Tibial artery (tissue), 4 donors: Measurements from ENCODE around the gene AOAH.

ENCODE experiments used
- DNase-seq, 2 donors: peaks; one replicate each; pipeline ENCODE4 v3.0.0-alpha.2; 2019
- H3K27ac ChIP-seq, 2 donors: fragments of 200-600 bp; sonication (generic) in 1 of 2; 1 replicate in 1 of 2; 2 replicates in 1 of 2; pipeline ENCODE4 v1.5.1; 2018 to 2019; ENCODE audit warnings: mild to moderate bottlenecking in 1 of 2
- H3K27me3 ChIP-seq, 2 donors: fragments of 200-600 bp; sonication (generic) in 1 of 2; one replicate each; pipeline versions ENCODE4 v1.5.1 to v1.6.0; 2016 to 2019
- H3K36me3 ChIP-seq, 3 donors: fragments of 200-600 bp; sonication (generic) in 2 of 3; one replicate each; pipeline ENCODE4 v1.5.1; 2016 to 2019; ENCODE audit warnings: mild to moderate bottlenecking in 2 of 3
- H3K4me1 ChIP-seq, 4 donors: fragments of 200-600 bp; sonication (generic) in 2 of 4; 1 replicate in 3 of 4; 2 replicates in 1 of 4; pipeline ENCODE4 v1.5.1; 2016 to 2019
- H3K4me3 ChIP-seq, 2 donors: fragments of 200-600 bp; sonication (generic) in 1 of 2; 1 replicate in 1 of 2; 2 replicates in 1 of 2; pipeline ENCODE4 v1.5.1; 2018 to 2019; ENCODE audit warnings: mild to moderate bottlenecking in 2 of 2
- H3K9me3 ChIP-seq, 3 donors: fragments of 200-600 bp; sonication (generic) in 1 of 3; one replicate each; pipeline ENCODE4 v1.5.1; 2016 to 2019
- CTCF ChIP-seq, 2 experiments: fragments of 200-600 bp in 1 of 2; fragments of 450-650 bp in 1 of 2; IDR thresholded peaks; one replicate each; pipeline ENCODE4 v1.5.1; 2017 to 2019; ENCODE audit warnings: antibody characterized with exemption in 2 of 2, mild to moderate bottlenecking in 1 of 2, moderate library complexity in 1 of 2
- intact Hi-C: fragments of 100-400 bp; cut with DNase I; formaldehyde crosslinking; loops from one replicate; pipeline ENCODE4 v1.15.0; 2023; ENCODE audit warnings: low total_unique reads

AOAH gene

GRCh38 chr7:36752026-36752711 lies 27.9 kb upstream of the AOAH start:
- TF ChIP-seq CTCF (IDR thresholded peaks at IDR 0.05): no peak
- intact Hi-C loops: no loop called here
- Histone ChIP-seq H3K9me3 (no peaks in the 10 kb centered on the region), H3K27me3 (no peaks in the 10 kb centered on the region), H3K4me3 (no peak overlapping the region), H3K27ac (no peak overlapping the region), H3K36me3 (no peaks in the 10 kb centered on the region), H3K4me1 (no peaks in the 10 kb centered on the region)
- DNase-seq: no peak

GRCh38 chr7:36750451-36750850 lies 26.2 kb upstream of the AOAH start:
- no peak overlapping the region for H3K4me3 ChIP-seq
- H3K4me1 ChIP-seq: no peaks in the 10 kb centered on the region
- no peak for TF ChIP-seq CTCF (IDR thresholded peaks at IDR 0.05)
- no peaks in the 10 kb centered on the region for H3K9me3 ChIP-seq
- no peak overlapping the region for H3K27ac ChIP-seq
- H3K36me3 ChIP-seq: no peaks in the 10 kb centered on the region
- DNase-seq: no peak
- no peaks in the 10 kb centered on the region for H3K27me3 ChIP-seq
- intact Hi-C loops: no loop called here

DNA sequence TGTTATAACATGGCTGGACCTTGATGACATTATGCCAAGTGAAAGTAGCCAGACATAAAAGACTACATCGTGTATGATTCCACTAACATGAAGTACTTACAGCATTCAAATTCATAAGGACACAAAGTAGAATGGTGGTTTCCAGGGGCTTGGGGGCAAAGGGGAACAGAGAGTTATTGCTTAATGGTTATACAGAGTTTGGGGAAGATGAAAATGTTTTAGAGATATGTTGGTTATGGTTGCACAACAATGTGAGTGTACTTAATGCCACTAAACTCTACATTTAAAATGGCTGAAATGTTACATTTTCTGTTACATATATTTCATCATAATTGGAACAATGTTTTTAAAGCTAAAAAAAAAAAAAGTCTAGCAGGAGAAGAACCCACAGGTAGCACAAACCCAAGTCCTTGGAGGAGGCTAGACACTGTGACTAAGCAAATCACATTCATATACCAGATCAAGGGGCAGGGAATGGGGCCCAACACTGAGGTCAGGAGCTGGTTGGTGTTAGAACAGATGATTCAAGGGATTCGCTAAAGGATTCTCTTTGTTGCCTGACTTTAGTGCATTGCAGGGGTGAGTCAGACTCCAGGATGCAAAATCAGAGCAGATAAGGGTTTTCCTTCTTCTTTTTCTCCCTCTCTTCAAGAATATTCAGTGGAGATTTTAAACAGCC lies 25.1 kb upstream of the AOAH start:
- Histone ChIP-seq H3K4me3 (no peak overlapping the region), H3K27ac (no peak overlapping the region), H3K9me3 (no peaks in the 10 kb centered on the region), H3K4me1 (no peaks in the 10 kb centered on the region), H3K27me3 (no peaks in the 10 kb centered on the region), H3K36me3 (no peaks in the 10 kb centered on the region)
- no peak for DNase-seq
- no peak for TF ChIP-seq CTCF (IDR thresholded peaks at IDR 0.05)
- intact Hi-C loops: no loop called here

GRCh38 chr7:36748017-36748487 lies 23.8 kb upstream of the AOAH start:
- H3K36me3 ChIP-seq: no peaks in the 10 kb centered on the region

DNA sequence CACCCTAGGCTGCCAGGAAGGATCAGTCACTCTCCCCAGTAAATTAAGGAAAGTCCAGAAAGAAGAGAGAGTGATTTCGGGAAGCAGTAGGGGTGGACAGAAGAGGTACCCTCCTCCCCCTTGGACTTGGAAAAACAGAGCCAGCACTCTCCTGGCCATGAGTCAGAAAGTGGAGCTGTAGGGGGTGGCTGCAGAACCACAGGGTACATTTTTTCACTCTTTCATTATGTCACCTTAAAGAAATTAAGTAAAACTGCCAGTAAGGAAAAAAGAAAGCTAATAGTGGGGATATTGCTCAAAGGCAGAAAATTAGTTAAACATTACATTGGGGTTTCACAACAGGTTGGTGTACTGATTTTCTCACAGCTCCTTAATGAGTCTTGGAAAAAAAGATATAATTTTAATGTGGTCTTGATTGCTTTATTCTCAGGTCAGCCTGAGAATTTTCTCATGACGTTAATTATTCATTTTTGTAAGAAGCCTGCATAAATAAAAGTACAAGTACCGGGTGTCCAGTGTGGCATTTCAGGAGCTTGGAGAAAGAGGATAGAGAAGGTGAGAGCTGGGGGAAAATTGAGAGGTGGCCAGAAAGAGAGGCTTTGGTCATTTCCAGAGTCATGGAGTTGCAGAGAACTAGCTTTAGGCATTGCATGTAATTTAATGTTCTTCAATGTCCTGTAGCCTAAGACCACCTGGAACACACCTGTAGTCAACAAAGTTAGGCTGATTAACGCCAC lies 23.2 kb upstream of the AOAH start:
- Histone ChIP-seq H3K36me3 (no peaks in the 10 kb centered on the region), H3K9me3 (no peaks in the 10 kb centered on the region), H3K4me3 (no peak overlapping the region), H3K4me1 (no peaks in the 10 kb centered on the region), H3K27me3 (no peaks in the 10 kb centered on the region), H3K27ac (no peak overlapping the region)
- no peak for TF ChIP-seq CTCF (IDR thresholded peaks at IDR 0.05)
- DNase-seq: no peak
- intact Hi-C loops: no loop called here

More at GRCh38 chr7:36748017-36748487, 23.8 kb upstream of the AOAH start:
- Histone ChIP-seq H3K27me3 (no peaks in the 10 kb centered on the region), H3K9me3 (no peaks in the 10 kb centered on the region), H3K27ac (no peak overlapping the region), H3K4me3 (no peak overlapping the region), H3K4me1 (no peaks in the 10 kb centered on the region)
- TF ChIP-seq CTCF (IDR thresholded peaks at IDR 0.05): no peak
- DNase-seq: no peak
- intact Hi-C loops: no loop called here
